ENCODE results near the gene DEFB114. TPM values are rescaled to one million over a fixed set of nuclear protein-coding genes. Genes with fewer than 3 reads are reported as not detected.

DEFB114 gene
- total and polyA plus RNA-seq, 2 donors (not counting 1 experiment from before 2014, with no cell fraction given): not detected

GRCh38 chr6:49939993-49940498, 23.9 kb downstream of the DEFB114 start:
- CTCF ChIA-PET: no interaction called here
- Mint-ChIP-seq H3K27me3 (no peaks in the 10 kb centered on the region), H3K9me3 (ENCODE audit: insufficient read depth) (peaks cover 9% of the 10 kb centered on the region), H3K4me3 (no peak overlapping the region), H3K27ac (no peak overlapping the region), H3K4me1 (no peaks in the 10 kb centered on the region)
- H3K79me2 ChIP-seq (ENCODE audit: control insufficient read depth, insufficient read depth, low read length): no peaks in the 10 kb centered on the region
- H3K9me3 ChIP-seq (ENCODE audit: control extremely low read depth in 1 of 3, control insufficient read depth in 2 of 3, insufficient read depth in 1 of 3, low read length in 2 of 3): no peaks in the 10 kb centered on the region
- no peak overlapping the region for H3K4me2 ChIP-seq (replicated peaks; ENCODE audit: low read depth, low read length, poor library complexity, severe bottlenecking)
- H3K9ac ChIP-seq (ENCODE audit: low read length): no peak overlapping the region
- no peak overlapping the region for H3K27ac ChIP-seq (ENCODE audit: low read length in 2 of 2)
- POLR2A ChIA-PET: no interaction called here
- no peak overlapping the region for H2AFZ ChIP-seq (ENCODE audit: insufficient read depth, low read depth, low read length, poor library complexity, severe bottlenecking)
- H3K27me3 ChIP-seq (replicated peaks in 1 of 4; ENCODE audit: control extremely low read depth in 1 of 4, control insufficient read depth in 3 of 4, insufficient read depth in 4 of 4, low read length in 3 of 4): no peaks in the 10 kb centered on the region
- intact Hi-C loops (cut with micrococcal nuclease): no loop called here
- ATAC-seq (ENCODE audit: low read depth) (no peak), DNase-seq (no peak)
- TF ChIP-seq EZH2 (IDR thresholded peaks at IDR 0.05; ENCODE audit: borderline replicate concordance, insufficient read depth, low read depth, low read length, poor library complexity, severe bottlenecking): no peak
- TF ChIP-seq, protein P1, sequence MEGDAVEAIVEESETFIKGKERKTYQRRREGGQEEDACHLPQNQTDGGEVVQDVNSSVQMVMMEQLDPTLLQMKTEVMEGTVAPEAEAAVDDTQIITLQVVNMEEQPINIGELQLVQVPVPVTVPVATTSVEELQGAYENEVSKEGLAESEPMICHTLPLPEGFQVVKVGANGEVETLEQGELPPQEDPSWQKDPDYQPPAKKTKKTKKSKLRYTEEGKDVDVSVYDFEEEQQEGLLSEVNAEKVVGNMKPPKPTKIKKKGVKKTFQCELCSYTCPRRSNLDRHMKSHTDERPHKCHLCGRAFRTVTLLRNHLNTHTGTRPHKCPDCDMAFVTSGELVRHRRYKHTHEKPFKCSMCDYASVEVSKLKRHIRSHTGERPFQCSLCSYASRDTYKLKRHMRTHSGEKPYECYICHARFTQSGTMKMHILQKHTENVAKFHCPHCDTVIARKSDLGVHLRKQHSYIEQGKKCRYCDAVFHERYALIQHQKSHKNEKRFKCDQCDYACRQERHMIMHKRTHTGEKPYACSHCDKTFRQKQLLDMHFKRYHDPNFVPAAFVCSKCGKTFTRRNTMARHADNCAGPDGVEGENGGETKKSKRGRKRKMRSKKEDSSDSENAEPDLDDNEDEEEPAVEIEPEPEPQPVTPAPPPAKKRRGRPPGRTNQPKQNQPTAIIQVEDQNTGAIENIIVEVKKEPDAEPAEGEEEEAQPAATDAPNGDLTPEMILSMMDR (IDR thresholded peaks at IDR 0.05): no peak
- no peaks in the 10 kb centered on the region for H3K36me3 ChIP-seq (replicated peaks in 1 of 2; ENCODE audit: control extremely low read depth in 1 of 2, control insufficient read depth in 1 of 2, extremely low read depth in 1 of 2, insufficient read depth in 2 of 2, low read length in 1 of 2)
- no peaks in the 10 kb centered on the region for H3K4me1 ChIP-seq (ENCODE audit: control insufficient read depth in 2 of 2, insufficient read depth in 2 of 2, low read length in 2 of 2)
- H4K20me1 ChIP-seq (ENCODE audit: control insufficient read depth, insufficient read depth, low read length, poor library complexity, severe bottlenecking): no peaks in the 10 kb centered on the region
- no peak overlapping the region for H3K4me3 ChIP-seq (ENCODE audit: control extremely low read depth in 1 of 5, extremely low read depth in 1 of 5, insufficient read depth in 1 of 5, low read depth in 2 of 5, low read length in 4 of 5)
- WGBS (ENCODE audit: insufficient coverage): 86% methylated on average over 2 of the region's 3 CpGs

GRCh38 chr6:49937811-49938210, 26.2 kb downstream of the DEFB114 start:
- no peaks in the 10 kb centered on the region for H3K27me3 ChIP-seq (replicated peaks in 1 of 4; ENCODE audit: control extremely low read depth in 1 of 4, control insufficient read depth in 3 of 4, insufficient read depth in 4 of 4, low read length in 3 of 4)
- DNase-seq: no peak
- no peak overlapping the region for H3K4me3 ChIP-seq (ENCODE audit: control extremely low read depth in 1 of 5, extremely low read depth in 1 of 5, insufficient read depth in 1 of 5, low read depth in 2 of 5, low read length in 4 of 5)
- Mint-ChIP-seq H3K4me1 (no peaks in the 10 kb centered on the region), H3K9me3 (ENCODE audit: insufficient read depth) (no peaks in the 10 kb centered on the region), H3K4me3 (no peak overlapping the region), H3K27me3 (no peaks in the 10 kb centered on the region), H3K27ac (no peak overlapping the region)
- no peaks in the 10 kb centered on the region for H3K4me1 ChIP-seq (ENCODE audit: control insufficient read depth in 2 of 2, insufficient read depth in 2 of 2, low read length in 2 of 2)
- no peak overlapping the region for H3K27ac ChIP-seq (ENCODE audit: low read length in 2 of 2)
- intact Hi-C loops (cut with micrococcal nuclease): no loop called here
- H3K9ac ChIP-seq (ENCODE audit: low read length): no peak overlapping the region
- TF ChIP-seq, protein P1 (IDR thresholded peaks at IDR 0.05): no peak
- TF ChIP-seq EZH2 (IDR thresholded peaks at IDR 0.05; ENCODE audit: borderline replicate concordance, insufficient read depth, low read depth, low read length, poor library complexity, severe bottlenecking): no peak
- H3K9me3 ChIP-seq (ENCODE audit: control extremely low read depth in 1 of 3, control insufficient read depth in 2 of 3, insufficient read depth in 1 of 3, low read length in 2 of 3): peaks cover 0 to 7% (median 0%) of the 10 kb centered on the region in 3 donors
- POLR2A ChIA-PET: no interaction called here
- H3K79me2 ChIP-seq (ENCODE audit: control insufficient read depth, insufficient read depth, low read length): no peaks in the 10 kb centered on the region
- no peak overlapping the region for H3K4me2 ChIP-seq (replicated peaks; ENCODE audit: low read depth, low read length, poor library complexity, severe bottlenecking)
- no peaks in the 10 kb centered on the region for H3K36me3 ChIP-seq (replicated peaks in 1 of 2; ENCODE audit: control extremely low read depth in 1 of 2, control insufficient read depth in 1 of 2, extremely low read depth in 1 of 2, insufficient read depth in 2 of 2, low read length in 1 of 2)
- CTCF ChIA-PET: no interaction called here
- no peaks in the 10 kb centered on the region for H4K20me1 ChIP-seq (ENCODE audit: control insufficient read depth, insufficient read depth, low read length, poor library complexity, severe bottlenecking)
- no peak overlapping the region for H2AFZ ChIP-seq (ENCODE audit: insufficient read depth, low read depth, low read length, poor library complexity, severe bottlenecking)
- no peak for ATAC-seq (ENCODE audit: low read depth)
